Islet precursor cell (in vitro differentiated cells): ENCODE data around the gene LMO1.

ENCODE experiments used
- DNase-seq: peaks from one replicate; pipeline ENCODE4 v3.0.0-alpha.2; 2018

LMO1 gene

GRCh38 chr11:8263109-8263768 is 439 bp downstream of the LMO1 start:
- peak; percentile 65 for DNase-seq

GRCh38 chr11:8262552-8263108 is 1.0 kb downstream of the LMO1 start:
- peak; percentile 88 for DNase-seq

GRCh38 chr11:8261921-8262551 is 1.6 kb downstream of the LMO1 start:
- DNase-seq: peak; percentile 74

- DNase-seq: peak; percentile 25
Measured at GRCh38 chr11:8261291-8261690, 2.4 kb downstream of the LMO1 start.

GRCh38 chr11:8260202-8260966 is 3.3 kb downstream of the LMO1 start:
- peak; percentile 23 for DNase-seq

- peak; percentile 40 for DNase-seq
Measured at GRCh38 chr11:8259306-8259959, 4.2 kb downstream of the LMO1 start.

- DNase-seq: peak; percentile 56
Measured at GRCh38 chr11:8258784-8259183, 4.9 kb downstream of the LMO1 start.

- peak; percentile 37 for DNase-seq
Measured at GRCh38 chr11:8258289-8258688, 5.4 kb downstream of the LMO1 start.

- peak; percentile 30 for DNase-seq
Measured at GRCh38 chr11:8257003-8257664, 6.5 kb downstream of the LMO1 start.

GRCh38 chr11:8256271-8257002 is 7.2 kb downstream of the LMO1 start:
- peak; percentile 42 for DNase-seq

GRCh38 chr11:8253566-8253965 is 10.1 kb downstream of the LMO1 start:
- peak; percentile 22 for DNase-seq

- peak; percentile 23 for DNase-seq
Measured at GRCh38 chr11:8252946-8253345, 10.7 kb downstream of the LMO1 start.

GRCh38 chr11:8252388-8252787 is 11.3 kb downstream of the LMO1 start:
- DNase-seq: peak; percentile 51

- DNase-seq: peak; percentile 16
Measured at GRCh38 chr11:8251616-8252295, 11.9 kb downstream of the LMO1 start.

- peak; percentile 43 for DNase-seq
Measured at GRCh38 chr11:8250981-8251615, 12.6 kb downstream of the LMO1 start.

- peak; percentile 31 for DNase-seq
Measured at GRCh38 chr11:8250434-8250833, 13.2 kb downstream of the LMO1 start.

GRCh38 chr11:8249482-8249881 is 14.2 kb downstream of the LMO1 start:
- DNase-seq: no peak

- no peak for DNase-seq
Measured at GRCh38 chr11:8248786-8249185, 14.9 kb downstream of the LMO1 start.

- DNase-seq: no peak
Measured at GRCh38 chr11:8247312-8247711, 16.4 kb downstream of the LMO1 start.

GRCh38 chr11:8243458-8243857 is 20.2 kb downstream of the LMO1 start:
- DNase-seq: no peak
